ENCODE results near the gene PHKB.

Gene PHKB

DNA sequence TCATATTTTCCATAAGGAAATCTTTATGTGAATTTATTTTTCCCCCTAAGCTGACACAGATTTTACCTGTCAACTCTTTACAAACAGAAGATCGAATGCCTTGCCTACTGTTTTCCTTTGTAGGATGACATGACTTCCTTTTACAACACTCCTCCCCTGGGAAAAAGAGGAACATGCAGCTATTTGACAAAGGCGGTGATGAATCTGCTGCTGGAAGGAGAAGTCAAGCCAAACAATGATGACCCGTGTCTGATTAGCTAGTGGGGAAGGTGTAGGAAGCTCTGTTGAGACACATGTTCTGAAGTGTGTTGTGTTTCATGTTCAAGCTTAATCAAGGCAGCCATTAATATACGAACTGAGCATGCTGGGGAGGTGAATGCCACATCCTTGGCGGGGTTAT is 238.0 kb downstream of the PHKB start:
- peak; percentile 0 for DNase-seq

DNA sequence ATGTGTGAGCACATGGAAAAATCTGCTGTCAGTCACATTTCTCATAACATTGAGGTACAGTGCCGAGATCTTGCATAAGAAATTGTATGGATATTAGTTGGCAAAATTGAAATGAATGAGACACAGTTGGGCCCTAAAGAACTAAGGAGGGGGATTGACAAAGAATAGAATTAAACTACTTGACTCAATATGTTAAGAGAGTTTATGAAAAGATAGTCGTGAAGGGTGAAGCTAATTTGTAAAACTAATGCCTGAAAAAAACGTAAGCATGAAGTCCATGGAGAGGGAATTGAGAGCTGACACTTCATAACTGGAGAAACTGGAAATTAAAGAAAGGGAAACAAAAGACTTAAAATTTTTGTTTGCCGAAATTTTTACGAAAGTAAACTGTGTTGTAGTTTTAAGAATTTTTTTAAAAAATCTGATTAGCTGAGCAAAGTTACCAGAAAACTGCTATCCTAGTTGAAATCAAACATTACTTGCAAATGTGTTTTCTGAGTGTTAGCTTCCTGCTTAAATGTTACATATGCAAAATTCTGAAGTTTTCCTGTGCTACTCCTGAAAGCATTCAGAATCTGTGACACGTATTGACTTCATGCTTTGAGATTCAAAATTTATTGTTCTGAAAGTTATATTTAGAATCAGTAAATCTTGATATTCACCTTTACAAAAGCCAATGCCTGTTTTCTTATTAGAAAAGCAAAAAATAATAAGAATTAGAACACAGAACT is 239.9 kb downstream of the PHKB start:
- DNase-seq = no peak

DNA sequence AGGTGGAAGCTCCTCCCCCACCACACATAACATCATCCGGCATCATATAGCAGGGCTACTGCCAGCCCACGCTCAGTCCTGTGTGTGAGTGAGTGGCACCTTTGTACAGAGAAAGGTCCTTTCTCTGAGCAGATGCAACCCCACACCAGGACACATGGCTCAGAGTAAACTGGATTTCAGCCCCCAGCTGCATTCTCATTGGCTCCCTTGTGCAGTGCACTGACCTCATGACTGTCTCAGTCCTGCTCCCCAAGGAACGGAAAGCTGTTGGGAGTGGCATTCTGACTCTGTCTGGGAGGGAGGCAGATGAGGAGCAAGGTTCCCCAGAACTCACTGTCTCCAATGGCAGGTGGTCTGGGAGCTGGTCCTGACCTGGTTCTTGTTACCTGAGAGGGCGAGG is 244.1 kb downstream of the PHKB start:
- no peak for DNase-seq

DNA sequence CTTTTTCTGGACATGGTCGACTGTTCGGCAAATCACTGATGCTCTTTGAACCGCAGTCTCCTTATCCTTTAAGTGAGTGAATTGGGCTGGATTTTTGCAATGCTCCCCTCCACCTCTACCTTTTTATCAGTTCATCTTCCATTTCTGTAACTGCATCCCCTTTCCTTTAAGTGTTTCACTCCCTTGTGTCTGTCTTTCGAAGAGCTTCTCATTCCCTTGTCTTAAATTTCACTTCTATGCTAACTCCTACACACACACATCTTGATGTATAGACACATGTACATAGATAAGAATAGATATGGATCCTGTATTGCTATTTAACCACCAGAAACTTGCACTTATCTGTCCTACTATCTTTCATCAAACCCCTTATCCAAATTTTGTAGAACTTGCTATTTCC is 250.7 kb downstream of the PHKB start:
- no peak for DNase-seq

DNA sequence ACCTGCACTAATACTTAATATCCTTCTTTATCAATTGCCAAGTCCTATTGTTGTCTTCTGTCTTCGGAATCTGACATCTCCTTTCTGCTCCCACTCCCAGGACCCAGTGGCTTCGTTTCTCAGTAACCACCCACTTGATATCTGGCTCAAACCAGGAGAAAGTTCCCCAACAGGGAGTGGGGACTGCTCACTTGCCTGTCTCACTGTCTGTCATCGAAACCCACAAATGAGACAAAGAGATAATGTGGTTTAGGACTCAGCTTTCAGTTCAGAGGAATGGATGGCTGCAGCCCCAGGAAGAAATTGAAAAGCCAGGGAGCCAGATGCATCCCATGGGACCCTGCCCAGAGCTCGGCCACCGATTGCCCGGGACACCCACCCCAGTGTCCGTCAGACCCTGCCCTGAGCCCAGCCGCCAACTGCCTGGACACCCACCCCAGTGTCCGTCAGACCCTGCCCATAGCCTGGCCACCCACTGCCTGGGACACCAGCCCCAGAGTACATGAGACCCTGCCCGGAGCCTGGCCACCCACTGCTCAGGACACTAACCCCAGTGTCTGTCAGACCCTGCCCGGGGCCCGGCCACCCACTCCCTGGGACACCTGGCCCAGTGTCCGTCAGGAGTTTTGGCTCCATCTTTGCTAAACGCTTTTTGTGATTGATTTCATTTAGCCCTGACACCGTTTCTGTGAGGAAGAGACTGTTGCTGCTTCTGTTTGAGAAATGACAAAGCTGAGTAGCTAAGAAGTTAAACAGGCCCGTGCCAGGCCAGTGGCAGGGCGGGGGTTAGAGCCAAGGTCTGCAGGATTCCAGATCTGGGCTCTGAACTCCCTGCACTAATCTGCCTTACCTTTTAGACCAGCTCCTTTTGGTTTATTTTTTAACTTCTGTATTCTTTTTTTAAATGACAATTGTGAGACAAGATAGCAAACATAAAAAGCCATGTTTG is 251.4 kb downstream of the PHKB start:
- DNase-seq = no peak

DNA sequence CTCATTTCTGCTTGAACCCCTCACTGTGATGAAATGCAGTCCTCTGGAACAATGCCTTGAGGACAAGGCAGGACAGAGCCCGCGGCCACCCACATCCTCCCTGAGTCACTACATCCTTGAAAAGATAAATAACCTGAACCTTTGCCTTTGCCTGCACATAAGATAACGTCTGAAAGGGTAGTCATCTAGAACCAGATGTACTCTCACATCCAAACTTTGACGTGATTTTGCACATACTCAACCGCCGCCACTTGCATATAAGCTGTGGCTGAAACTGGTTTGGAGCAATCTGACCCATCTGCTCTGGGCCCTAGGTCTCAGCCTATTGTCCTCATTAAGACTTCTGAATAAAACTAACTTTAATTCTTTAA is 252.1 kb downstream of the PHKB start:
- DNase-seq = no peak

DNA sequence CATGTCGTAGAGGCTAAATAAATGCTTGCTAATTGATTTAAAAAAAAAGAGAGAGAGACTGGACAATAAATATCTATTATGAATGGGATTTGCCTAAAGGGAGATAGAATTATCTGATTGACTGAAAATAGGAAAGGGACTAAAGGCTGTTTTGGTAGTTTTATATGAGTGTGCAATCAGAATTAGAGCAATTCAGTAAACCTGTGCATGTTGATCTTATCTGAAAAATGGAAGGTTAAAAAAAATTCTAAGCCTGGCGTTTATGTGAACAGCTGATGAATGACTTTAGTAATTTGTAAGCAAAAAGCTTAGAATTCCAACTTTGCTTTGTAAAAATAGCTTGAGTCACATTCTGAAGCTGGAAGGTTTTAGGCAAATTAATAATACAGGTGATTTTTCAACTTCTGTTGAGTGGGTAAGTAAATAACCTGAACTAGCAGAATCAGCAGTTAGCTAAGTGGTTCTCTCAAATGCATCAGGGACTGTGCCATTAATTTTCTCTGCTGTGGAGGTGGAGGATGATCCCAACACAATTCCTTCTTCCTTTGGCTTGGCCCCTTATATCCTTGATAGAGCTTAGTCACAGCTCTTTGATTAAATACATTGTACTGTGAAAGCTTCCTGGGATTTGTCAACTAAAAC is 254.4 kb downstream of the PHKB start:
- no peak for DNase-seq

DNA sequence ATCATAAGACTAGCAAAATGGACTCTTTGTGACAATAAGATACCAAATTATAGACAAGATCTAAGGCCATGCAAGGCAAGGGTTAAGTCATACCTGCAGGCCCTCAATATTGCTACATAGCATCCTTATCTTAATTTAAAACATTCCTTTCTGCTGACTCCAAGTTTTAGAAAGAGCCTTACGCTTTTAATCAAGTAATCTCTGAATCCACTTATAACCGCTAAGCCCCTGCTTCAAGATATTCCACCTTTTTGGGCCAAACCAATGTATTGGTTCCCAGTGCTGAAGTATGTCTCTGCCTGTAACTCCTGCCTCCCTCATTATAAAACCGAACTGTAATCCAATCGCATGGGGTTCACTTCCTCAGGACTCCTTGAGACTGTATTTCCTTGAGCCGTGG is 255.4 kb downstream of the PHKB start:
- no peak for DNase-seq

DNA sequence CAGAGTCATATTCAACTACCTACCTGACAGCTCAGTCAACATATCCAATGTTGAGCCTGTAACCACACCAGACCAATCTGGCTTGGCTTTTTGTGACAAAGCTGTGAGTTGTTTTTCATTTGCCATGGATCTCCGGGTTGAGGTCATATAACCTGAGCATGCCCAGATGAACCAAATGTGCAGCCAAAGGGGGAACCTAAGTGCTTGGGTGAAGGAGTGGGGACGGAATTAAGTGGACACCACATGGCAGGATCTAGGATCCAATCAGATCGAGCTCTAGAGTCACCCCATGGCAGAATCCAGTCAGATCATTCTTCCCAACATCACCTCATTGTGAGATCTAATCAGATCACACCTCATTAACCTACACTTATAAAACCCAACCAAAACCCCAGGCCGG is 258.6 kb downstream of the PHKB start:
- DNase-seq = no peak

DNA sequence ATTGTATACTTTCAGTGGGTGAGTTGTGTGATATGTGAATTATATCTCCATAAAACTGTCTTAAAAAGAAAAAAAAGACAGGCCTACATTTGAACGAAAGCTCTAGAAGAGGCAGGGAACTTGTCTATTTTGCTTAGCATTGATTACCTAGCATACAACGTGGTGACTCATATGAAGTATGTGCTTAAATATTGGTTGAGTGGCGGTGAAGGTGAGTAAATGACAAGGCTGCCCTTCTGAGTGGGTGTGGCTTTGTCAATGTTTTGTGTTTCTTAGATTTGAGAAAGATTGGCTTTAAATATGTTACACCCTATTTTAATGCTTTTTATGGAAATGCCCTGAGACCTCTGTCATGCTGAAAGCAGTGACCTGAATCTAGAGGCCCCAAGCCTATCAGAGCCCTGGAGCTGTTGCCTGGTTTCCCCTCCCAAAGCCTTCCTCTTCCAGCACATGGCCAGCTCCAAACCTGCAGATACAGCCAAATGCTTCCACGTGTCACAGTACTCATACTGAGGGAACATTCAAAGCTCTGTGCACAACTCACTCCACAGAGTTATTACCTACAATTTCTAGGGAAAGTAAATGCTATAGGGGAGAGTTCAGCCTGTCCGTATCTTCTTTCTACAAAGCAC is 260.0 kb downstream of the PHKB start:
- DNase-seq = no peak

DNA sequence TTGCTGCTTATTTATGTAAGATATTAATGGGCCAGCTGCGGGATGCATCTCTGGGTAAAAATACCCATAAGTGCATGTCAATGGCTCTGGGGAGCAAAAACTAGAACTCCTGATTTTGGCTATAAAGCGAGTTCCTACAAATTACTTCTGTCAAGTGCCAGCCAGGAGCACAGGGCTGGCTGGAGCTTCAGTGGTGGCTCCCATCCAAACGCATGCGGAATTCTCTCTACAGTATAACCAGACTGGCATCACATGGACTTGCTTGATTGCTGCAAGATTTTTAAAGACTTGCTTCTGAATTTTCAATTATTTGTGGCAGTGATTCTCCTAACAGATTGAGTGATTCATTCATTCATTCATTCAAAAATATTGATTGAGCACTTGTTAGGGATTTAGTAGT is 260.9 kb downstream of the PHKB start:
- DNase-seq = no peak

DNA sequence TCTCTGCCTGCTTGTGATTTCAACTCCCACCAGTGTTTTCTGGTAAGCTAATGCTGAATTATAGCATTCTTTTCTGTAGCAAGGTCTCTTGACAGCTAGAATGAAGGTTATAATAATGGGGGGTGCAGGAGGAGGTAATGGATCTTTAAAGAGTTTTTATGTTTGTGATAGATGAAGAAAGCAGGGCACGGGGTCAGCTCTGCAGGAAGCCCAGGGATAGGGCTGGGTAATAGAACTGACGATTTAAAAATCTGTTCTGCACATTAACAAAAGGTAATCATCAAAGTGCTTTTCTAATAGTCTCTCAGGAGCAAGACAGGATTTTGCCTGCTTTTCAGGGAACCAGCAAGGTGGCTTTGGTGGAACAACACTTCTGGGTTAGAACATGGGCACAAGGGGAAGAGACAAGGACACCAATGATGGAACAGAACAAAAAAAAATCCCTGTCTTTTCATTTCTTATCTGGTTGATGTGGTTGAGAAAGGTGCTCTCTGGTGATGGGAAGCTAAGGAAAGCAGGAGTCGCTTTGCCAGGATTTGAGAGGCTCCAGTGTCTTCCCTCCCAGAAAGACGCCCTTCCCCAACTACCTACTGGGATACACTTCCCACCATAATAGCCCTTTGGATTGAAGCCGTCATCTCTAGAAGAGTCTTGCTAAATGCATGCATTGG is 263.1 kb downstream of the PHKB start:
- DNase-seq = no peak

DNA sequence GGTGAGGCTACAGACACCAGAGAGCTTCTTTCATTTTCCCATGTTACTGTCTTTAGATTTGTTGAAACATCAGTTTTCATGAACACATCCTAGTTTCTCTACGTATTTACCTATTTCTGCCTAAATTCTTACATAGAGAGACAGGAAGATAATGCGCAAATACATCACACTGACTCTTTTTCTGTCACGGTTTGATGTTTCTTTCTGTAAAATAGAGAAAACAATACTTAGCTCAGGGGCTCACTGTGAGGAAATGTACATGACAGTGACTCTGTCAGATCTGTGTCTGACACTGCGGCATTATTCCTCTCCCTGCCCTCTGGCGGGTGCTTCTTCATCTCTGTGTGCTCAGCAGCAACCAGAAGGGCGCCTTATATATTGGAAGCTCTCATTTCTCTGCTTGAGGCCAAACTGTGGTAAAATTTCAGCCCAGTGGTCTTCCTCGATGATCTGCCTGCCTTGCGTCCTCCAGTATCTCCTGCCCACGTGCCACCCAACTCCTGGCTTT is 264.1 kb downstream of the PHKB start:
- DNase-seq = no peak

DNA sequence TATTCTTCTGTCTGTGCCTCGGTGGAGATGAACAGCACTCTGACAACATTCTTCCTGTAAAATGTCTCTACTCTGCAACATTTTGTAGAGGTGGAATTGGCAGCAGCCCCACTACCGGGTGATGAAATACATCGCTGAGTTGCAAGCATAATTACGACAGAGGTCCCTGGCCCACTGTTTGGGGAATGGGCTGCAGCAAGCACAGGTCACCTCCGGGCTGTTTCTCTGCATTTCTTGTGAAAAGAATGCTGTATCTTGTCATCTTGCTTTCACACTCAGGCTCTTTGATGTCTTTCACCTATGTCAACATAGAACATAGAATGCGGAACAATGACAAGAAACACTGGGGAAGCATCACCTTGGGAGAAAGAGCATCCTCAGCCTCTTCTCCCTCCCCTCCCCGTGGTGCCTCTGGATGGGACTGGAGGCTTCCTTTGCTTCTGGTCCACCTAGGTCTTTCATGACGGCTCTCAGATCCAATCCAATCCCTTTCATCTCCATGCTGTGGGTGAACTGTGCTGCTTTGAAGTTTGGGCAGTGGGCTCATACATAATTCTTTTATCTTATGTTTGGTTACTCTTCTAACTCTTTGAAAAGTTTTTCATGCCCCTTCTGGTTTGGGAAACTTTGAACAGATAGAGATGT is 265.0 kb downstream of the PHKB start:
- DNase-seq = no peak

DNA sequence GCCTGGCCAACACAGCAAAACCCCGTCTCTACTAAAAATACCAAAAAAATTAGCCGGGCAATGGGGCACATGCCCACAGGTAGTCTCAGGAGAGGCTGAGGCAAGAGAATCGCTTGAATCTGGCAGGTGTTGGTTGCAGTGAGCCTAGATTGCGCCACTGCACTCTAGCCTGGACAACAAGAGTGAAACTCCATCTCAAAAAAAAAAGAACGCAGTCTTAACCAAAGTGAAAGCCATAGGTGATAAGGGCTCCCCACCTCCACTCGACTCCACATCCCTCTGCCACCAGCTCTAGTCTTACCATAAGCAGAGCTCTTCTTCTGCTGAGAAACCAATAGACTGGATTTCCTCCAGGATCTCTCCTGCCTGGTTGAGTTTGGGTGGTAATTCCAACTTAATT is 266.0 kb downstream of the PHKB start:
- DNase-seq = no peak

DNA sequence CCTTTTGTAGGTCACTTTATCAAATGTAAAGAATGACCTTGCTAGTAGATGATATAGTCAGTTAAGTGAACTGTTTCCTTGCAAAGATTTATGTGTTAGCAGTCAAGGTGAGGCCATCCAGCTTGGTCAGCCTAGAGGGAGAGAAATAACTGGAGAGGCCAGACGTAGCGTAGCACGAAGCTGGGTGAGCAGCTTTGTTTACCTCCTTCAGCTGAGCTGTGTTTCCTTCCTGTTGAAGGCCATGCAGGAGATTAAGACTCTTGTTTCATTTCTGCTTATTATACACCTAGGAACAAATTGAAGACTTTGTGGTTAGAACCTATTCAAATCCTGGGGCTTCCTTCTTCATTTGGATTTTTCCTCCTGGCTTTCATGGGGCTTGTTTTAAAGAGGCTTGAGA is 267.1 kb downstream of the PHKB start:
- DNase-seq = no peak

DNA sequence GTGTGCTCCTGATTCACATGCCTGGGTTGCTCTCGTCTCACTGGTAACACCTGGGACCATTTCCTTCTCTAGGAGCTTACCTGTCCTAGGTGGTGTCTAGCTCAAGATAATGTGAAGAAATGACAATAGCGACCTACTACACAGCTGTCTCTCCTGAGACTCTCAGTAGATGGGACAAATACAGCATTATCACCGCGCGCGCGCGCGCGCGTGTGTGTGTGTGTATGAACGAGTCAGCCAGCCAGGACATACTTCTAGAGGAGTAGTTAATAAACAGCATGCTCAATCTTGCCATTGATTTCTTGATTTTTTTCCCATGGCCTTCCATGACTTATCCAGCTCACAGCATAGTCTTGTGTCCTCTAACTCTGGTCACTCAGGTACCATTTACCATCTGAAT is 268.6 kb downstream of the PHKB start:
- DNase-seq = no peak

DNA sequence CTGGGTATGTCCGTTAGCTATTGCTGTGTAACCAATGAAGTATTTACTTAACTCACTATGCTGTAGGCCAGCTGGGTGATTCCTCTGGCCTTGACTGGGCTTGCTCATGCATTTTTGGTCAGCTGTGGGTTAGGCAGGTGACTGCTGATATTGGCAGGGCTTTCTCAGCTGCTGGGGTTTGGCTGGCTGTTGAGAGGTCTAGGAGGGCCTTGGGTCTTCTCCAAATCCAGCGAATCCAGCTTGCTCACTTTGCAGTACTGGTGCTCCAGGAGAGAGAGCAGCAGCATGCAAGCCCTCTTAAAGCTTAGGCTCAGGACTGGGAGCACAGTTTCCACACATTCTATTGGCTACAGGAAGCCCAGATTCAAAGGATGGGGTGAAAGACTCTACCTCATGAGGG is 270.1 kb downstream of the PHKB start:
- DNase-seq = no peak

DNA sequence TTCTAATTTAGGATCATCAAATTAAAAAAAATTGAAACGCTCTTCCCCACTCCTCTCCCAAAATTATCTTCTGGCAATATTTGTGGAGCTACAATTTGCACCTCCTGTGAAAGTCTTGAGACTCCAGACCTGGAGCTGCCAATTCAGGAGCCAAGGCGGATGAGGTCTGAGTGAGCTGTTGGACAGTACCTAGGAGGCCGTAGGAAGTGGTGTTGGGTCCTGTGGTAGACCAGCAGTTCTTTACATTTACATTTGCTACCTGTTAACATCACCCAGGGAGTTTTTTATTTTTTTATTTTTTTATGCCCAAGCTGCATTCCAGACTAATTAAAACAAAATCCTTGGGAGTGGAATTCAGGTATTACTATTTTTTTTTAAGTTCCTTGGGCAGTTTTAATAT is 271.0 kb downstream of the PHKB start:
- no peak for DNase-seq

DNA sequence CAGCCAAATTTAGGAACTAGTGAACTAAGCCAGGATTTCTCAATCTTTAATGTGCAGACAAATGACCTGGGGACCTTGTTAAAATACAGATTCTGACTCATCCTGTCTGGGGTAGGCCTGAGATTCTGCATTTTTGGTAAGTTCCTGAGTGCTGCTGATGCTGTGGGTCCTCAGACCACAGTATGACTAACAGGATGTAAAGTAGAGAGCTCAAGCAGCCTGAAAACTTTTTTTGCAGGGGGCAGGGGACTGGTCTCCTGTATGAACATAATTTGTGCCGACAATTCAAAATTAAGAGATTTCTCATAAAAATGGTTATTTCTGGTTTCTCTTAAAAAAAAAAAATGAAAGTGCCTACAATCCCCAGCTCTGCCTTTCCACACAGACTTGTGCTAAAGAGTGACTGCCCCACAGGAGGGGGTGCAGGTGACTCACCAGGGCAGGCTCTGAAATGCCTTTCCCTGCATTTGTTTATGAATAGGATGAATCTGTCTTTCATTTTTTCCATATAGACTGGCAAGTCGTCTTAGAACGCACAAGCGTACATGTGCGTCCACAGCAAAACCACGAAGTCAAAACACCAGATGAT is 271.5 kb downstream of the PHKB start:
- DNase-seq = no peak

DNA sequence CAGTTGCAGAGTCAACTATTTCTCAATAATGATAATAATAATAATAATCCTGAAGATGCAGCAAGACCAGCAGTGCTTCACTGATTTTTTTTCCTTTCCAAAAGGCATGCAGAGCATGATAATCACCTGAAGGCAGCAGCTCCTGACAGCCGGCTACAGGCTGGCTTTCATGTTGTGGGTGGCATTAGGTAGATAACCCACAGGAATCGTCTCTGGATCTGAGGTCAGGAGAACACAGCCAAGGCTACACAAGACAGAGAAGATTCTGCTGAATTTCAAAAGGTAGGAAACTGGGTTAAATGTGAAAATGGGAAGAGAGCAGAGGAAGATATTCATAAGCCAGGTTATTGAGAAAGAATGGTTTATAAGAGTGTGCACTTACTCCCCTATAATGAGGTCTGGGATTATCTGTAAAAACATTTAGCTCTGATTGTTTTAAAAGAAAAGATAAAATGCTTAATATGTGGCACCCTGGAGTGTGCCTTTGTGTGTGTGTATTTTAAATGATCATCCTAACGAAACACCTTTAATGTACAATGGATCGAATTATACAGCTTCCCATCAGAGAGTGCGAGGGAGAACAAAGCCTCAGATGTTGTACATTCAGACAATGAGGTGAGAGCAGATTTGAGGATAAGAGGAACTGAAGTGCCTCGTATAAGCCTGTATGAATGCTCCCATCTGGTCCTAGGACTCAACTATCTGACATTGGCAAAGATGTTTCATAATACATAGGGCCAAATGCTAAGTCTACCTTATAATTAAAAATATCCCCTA is 273.1 kb downstream of the PHKB start:
- peak; percentile 50 for DNase-seq
